ENCODE results near the gene GRN. TPM values are rescaled to one million over a fixed set of nuclear protein-coding genes. Genes with fewer than 3 reads are reported as not detected.
A peak's percentile ranks its signal among the peaks of the same experiment; 100 is the strongest.
"Not testable (repeated sequence)": the region's sequence is repeated elsewhere in the genome, so short reads cannot be mapped to it uniquely, and the experiment has no call there.

GRN gene
- polyA plus RNA-seq, 1 of the 3 experiments (the other 2 are of a cell fraction) = 442 TPM

GRCh38 chr17:44327715-44328449 lies 17.2 kb upstream of the GRN start:
- CTCF ChIA-PET = interaction anchor here (1.0 to 1.4 kb wide), 6 partner anchors 18 to 118 kb away, joined by 3 to 6 read pairs (median 5); partner anchors contain the start of genes FAM171A2 and GRN
- POLR2A ChIA-PET = interaction anchor here (1.8 kb wide), 1 partner anchor 108 kb away, joined by 6 read pairs; the partner anchor contains the start of gene UBTF

GRCh38 chr17:44329516-44329915 lies 15.6 kb upstream of the GRN start:
- 88% methylated on average over 6 of the region's 7 CpGs for WGBS (ENCODE audit: low lambda C conversion rate)
- H3K4me1 ChIP-seq (ENCODE audit: control insufficient read depth in 1 of 2, insufficient read depth in 2 of 2, low read depth in 1 of 2, low read length in 1 of 2); DNase-seq; H3K4me3 ChIP-seq (ENCODE audit: low read depth in 2 of 2, low read length in 1 of 2); H3K9ac ChIP-seq; H3K27ac ChIP-seq (ENCODE audit: low read depth in 2 of 2, low read length in 1 of 2); H3K9me3 ChIP-seq; H3K27me3 ChIP-seq (ENCODE audit: insufficient read depth); H3K4me2 ChIP-seq; H3K36me3 ChIP-seq (replicated peaks in 1 of 2; ENCODE audit: control insufficient read depth in 1 of 2, insufficient read depth in 2 of 2, low read length in 1 of 2); H2AFZ ChIP-seq (ENCODE audit: low read depth); H3F3A ChIP-seq (replicated peaks; ENCODE audit: insufficient read depth); H4K20me1 ChIP-seq (ENCODE audit: insufficient read depth); POLR2A ChIA-PET; H3K9me2 ChIP-seq; H3K79me2 ChIP-seq (ENCODE audit: insufficient read depth): not testable (repeated sequence)
- CTCF ChIA-PET = interaction anchor here (1.5 to 5.2 kb wide), 6 partner anchors 10 to 131 kb away, joined by 4 to 57 read pairs (median 34); partner anchors contain the start of genes GRN and UBTF

More at GRCh38 chr17:44327715-44328449, 17.2 kb upstream of the GRN start:
- Histone ChIP-seq H3F3A (replicated peaks; ENCODE audit: insufficient read depth) (peaks cover 9% of the 10 kb centered on the region), H3K9me2 (no peaks in the 10 kb centered on the region), H3K27ac (ENCODE audit: low read depth in 2 of 2, low read length in 1 of 2) (no peak overlapping the region), H3K9me3 (no peaks in the 10 kb centered on the region), H3K9ac (no peak overlapping the region), H3K79me2 (ENCODE audit: insufficient read depth) (peaks cover 12% of the 10 kb centered on the region), H3K4me2 (no peak overlapping the region), H2AFZ (ENCODE audit: low read depth) (no peak overlapping the region), H4K20me1 (ENCODE audit: insufficient read depth) (no peaks in the 10 kb centered on the region), H3K27me3 (ENCODE audit: insufficient read depth) (no peaks in the 10 kb centered on the region), H3K4me3 (ENCODE audit: low read depth in 2 of 2, low read length in 1 of 2) (no peak overlapping the region), H3K4me1 (ENCODE audit: control insufficient read depth in 1 of 2, insufficient read depth in 2 of 2, low read depth in 1 of 2, low read length in 1 of 2) (peaks cover 0 to 15% of the 10 kb centered on the region in 2 experiments; a peak in 1 of 4 replicates), H3K36me3 (replicated peaks in 1 of 2; ENCODE audit: control insufficient read depth in 1 of 2, insufficient read depth in 2 of 2, low read length in 1 of 2) (no peaks in the 10 kb centered on the region)
- WGBS (ENCODE audit: low lambda C conversion rate) = 84% methylated on average over 7 of the region's 7 CpGs
- DNase-seq = no peak
- no peak for TF ChIP-seq RXRA (IDR thresholded peaks at IDR 0.05; ENCODE audit: borderline replicate concordance, low read depth)

DNA sequence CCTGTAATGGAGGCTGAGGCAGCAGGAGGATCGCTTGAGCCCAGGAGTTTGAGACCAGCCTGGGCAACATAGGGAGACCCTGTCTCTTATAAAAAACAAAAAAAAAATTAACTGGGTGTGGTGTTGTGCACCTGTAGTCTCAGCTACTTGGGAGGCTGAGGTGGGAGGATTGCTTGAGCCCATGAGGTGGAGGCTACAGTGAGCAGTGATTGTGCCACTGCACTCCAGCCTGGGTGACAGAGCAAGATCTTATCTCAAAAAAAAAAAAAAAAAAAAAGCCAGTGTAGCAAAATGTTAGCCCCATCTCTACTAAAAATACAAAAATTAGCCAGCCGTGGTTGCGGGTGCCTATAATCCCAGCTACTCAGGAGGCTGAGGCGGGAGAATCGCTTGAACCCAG lies 14.8 kb upstream of the GRN start:
- H3F3A ChIP-seq (replicated peaks; ENCODE audit: insufficient read depth); H3K9me2 ChIP-seq; H3K4me1 ChIP-seq (ENCODE audit: control insufficient read depth in 1 of 2, insufficient read depth in 2 of 2, low read depth in 1 of 2, low read length in 1 of 2); H3K36me3 ChIP-seq (replicated peaks in 1 of 2; ENCODE audit: control insufficient read depth in 1 of 2, insufficient read depth in 2 of 2, low read length in 1 of 2); H3K9ac ChIP-seq; H3K4me3 ChIP-seq (ENCODE audit: low read depth in 2 of 2, low read length in 1 of 2); H3K79me2 ChIP-seq (ENCODE audit: insufficient read depth); H4K20me1 ChIP-seq (ENCODE audit: insufficient read depth); H3K9me3 ChIP-seq; H3K4me2 ChIP-seq; H2AFZ ChIP-seq (ENCODE audit: low read depth); H3K27me3 ChIP-seq (ENCODE audit: insufficient read depth); DNase-seq; H3K27ac ChIP-seq (ENCODE audit: low read depth in 2 of 2, low read length in 1 of 2): not testable (repeated sequence)
- WGBS (ENCODE audit: low lambda C conversion rate) = 88% methylated on average over 5 of the region's 5 CpGs
- ChIA-PET CTCF (interaction anchor here (1.0 to 5.2 kb wide), 16 partner anchors 11 to 184 kb away, joined by 3 to 57 read pairs (median 10); partner anchors contain the start of genes FAM171A2, GRN, TMUB2 and UBTF), POLR2A (interaction anchor here (0.6 kb wide), 1 partner anchor 202 kb away, joined by 4 read pairs; no protein-coding TSS in a partner anchor)

GRCh38 chr17:44331249-44331760 lies 13.8 kb upstream of the GRN start:
- Histone ChIP-seq H3K4me3 (ENCODE audit: low read depth in 2 of 2, low read length in 1 of 2) (peak overlapping the region in 1 of 2 experiments; percentile 14; a peak in 1 of 4 replicates), H3K4me2 (no peak overlapping the region), H3K27ac (ENCODE audit: low read depth in 2 of 2, low read length in 1 of 2) (no peak overlapping the region; a peak in 1 of 4 replicates), H3K27me3 (ENCODE audit: insufficient read depth) (no peaks in the 10 kb centered on the region), H3K9me3 (no peaks in the 10 kb centered on the region), H4K20me1 (ENCODE audit: insufficient read depth) (no peaks in the 10 kb centered on the region), H3F3A (replicated peaks; ENCODE audit: insufficient read depth) (peaks cover 9% of the 10 kb centered on the region), H3K36me3 (replicated peaks in 1 of 2; ENCODE audit: control insufficient read depth in 1 of 2, insufficient read depth in 2 of 2, low read length in 1 of 2) (no peaks in the 10 kb centered on the region), H2AFZ (ENCODE audit: low read depth) (no peak overlapping the region), H3K4me1 (ENCODE audit: control insufficient read depth in 1 of 2, insufficient read depth in 2 of 2, low read depth in 1 of 2, low read length in 1 of 2) (peaks cover 0 to 5% of the 10 kb centered on the region in 2 experiments; a peak in 1 of 4 replicates), H3K79me2 (ENCODE audit: insufficient read depth) (no peaks in the 10 kb centered on the region), H3K9me2 (no peaks in the 10 kb centered on the region), H3K9ac (no peak overlapping the region)
- CTCF ChIA-PET = interaction anchor here (0.6 to 5.2 kb wide), 39 partner anchors 9 to 1655 kb away, joined by 3 to 57 read pairs (median 6); partner anchors contain the start of genes FAM171A2, GRN, RUNDC3A and TMUB2
- POLR2A ChIA-PET = interaction anchor here (1.0 to 1.4 kb wide), 2 partner anchors 14 to 111 kb away, joined by 3 read pairs; partner anchors contain the start of gene GRN
- WGBS (ENCODE audit: low lambda C conversion rate) = 12% methylated on average over 7 of the region's 7 CpGs
- DNase-seq = peak; percentile 79
- TF ChIP-seq GATA2 (CRISPR knock-in tag; IDR thresholded peaks at IDR 0.05) (no peak), PBX3 (IDR thresholded peaks at IDR 0.05) (peak; percentile 57), FOSL2 (IDR thresholded peaks at IDR 0.05; ENCODE audit: borderline replicate concordance, low read depth) (no peak), RCOR1 (IDR thresholded peaks at IDR 0.05; ENCODE audit: low read length) (0 out of 2 replicates have a peak, but pooled peaks have one; percentile 10), MEF2A (IDR thresholded peaks at IDR 0.05; ENCODE audit: borderline replicate concordance, low read depth) (no peak), TAF1 (IDR thresholded peaks at IDR 0.05; ENCODE audit: borderline replicate concordance, low read depth, low read length) (no peak), GABPA (IDR thresholded peaks at IDR 0.05; ENCODE audit: low read depth) (no peak), RXRA (IDR thresholded peaks at IDR 0.05; ENCODE audit: borderline replicate concordance, low read depth) (no peak), MXI1 (IDR thresholded peaks at IDR 0.05; ENCODE audit: low read depth, low read length) (peak; percentile 84), POLR2AphosphoS5 (IDR thresholded peaks at IDR 0.05; ENCODE audit: low read depth, low read length) (no peak), ELF1 (IDR thresholded peaks at IDR 0.05) (no peak), FOXJ3 (CRISPR knock-in tag; IDR thresholded peaks at IDR 0.05) (no peak), USF1 (IDR thresholded peaks at IDR 0.05; ENCODE audit: borderline replicate concordance, low read depth) (no peak)

All from SK-N-SH (cell line).